Hepatocyte (in vitro differentiated cells): ENCODE results near the gene SIK3. TPM values are rescaled to one million over a fixed set of nuclear protein-coding genes. Genes with fewer than 3 reads are reported as not detected.
"Not testable (repeated sequence)": the region's sequence is repeated elsewhere in the genome, so short reads cannot be mapped to it uniquely, and the experiment has no call there.

ENCODE experiments used
- DNase-seq: peaks from one replicate; pipeline ENCODE4 v3.0.0-alpha.2; 2016; ENCODE audit warnings: low spot score
- H2AFZ ChIP-seq: fragments of 200-600 bp; sonication (generic); 2 replicates; pipeline ENCODE4 v1.6.0; 2016; ENCODE audit warnings: antibody characterized with exemption, mild to moderate bottlenecking
- H3K27ac ChIP-seq: fragments of 200-600 bp; sonication (generic); 2 replicates; pipeline ENCODE4 v1.5.1; 2016; ENCODE audit warnings: mild to moderate bottlenecking
- H3K27me3 ChIP-seq: fragments of 200-600 bp; sonication (generic); 2 replicates; pipeline ENCODE4 v1.6.1; 2016
- H3K36me3 ChIP-seq: fragments of 200-600 bp; sonication (generic); replicated peaks from 2 replicates; pipeline ENCODE4 v1.5.1; 2016; ENCODE audit warnings: low read depth; ENCODE audit not compliant: insufficient read depth
- H3K4me1 ChIP-seq: fragments of 200-600 bp; sonication (generic); 2 replicates; pipeline ENCODE4 v1.5.1; 2016; ENCODE audit warnings: mild to moderate bottlenecking, moderate library complexity; ENCODE audit not compliant: insufficient read depth
- H3K4me2 ChIP-seq: fragments of 200-600 bp; sonication (generic); 2 replicates; pipeline ENCODE4 v1.6.0; 2016
- H3K4me3 ChIP-seq: fragments of 200-600 bp; sonication (generic); 2 replicates; pipeline ENCODE4 v1.5.1; 2016; ENCODE audit warnings: mild to moderate bottlenecking
- H3K79me2 ChIP-seq: fragments of 200-600 bp; sonication (generic); 2 replicates; pipeline ENCODE4 v1.6.0; 2017; ENCODE audit warnings: mild to moderate bottlenecking
- H3K9me2 ChIP-seq: fragments of 200-600 bp; sonication (generic); replicated peaks from 2 replicates; pipeline ENCODE4 v1.6.0; 2017; ENCODE audit warnings: mild to moderate bottlenecking; ENCODE audit not compliant: insufficient read depth
- H3K9me3 ChIP-seq: fragments of 200-600 bp; sonication (generic); 2 replicates; pipeline ENCODE4 v1.5.1; 2016; ENCODE audit warnings: low read depth, mild to moderate bottlenecking
- H4K20me1 ChIP-seq: fragments of 200-600 bp; sonication (generic); 2 replicates; pipeline ENCODE4 v1.6.0; 2016; ENCODE audit warnings: mild to moderate bottlenecking; ENCODE audit not compliant: insufficient read depth, poor library complexity, severe bottlenecking
- EZH2 ChIP-seq: fragments of 200-600 bp; sonication (generic); IDR thresholded peaks from 2 replicates; pipeline ENCODE4 v1.6.1; 2016; ENCODE audit warnings: antibody characterized with exemption, mild to moderate bottlenecking, borderline replicate concordance
- EZH2phosphoT487 ChIP-seq: fragments of 200-600 bp; sonication (generic); IDR thresholded peaks from one replicate; pipeline ENCODE4 v1.6.1; 2018; ENCODE audit warnings: antibody characterized with exemption, mild to moderate bottlenecking, low read depth, moderate library complexity; ENCODE audit not compliant: unreplicated experiment, severe bottlenecking
- WGBS: methylation state at CpG from one replicate; pipeline ENCODE4 v1.1.6; 2016; ENCODE audit warnings: low lambda C conversion rate; ENCODE audit errors: missing lambda C conversion rate; 5-methylcytosine and 5-hydroxymethylcytosine counted together
- polyA plus RNA-seq: library from polyadenylated mRNA; unstranded; fragments of >200 nt; fragmentation: Nextera tagmentation; extraction: Ambion mirVana; gene quantifications from 2 replicates; pipeline ENCODE4 v1.2.1, GENCODE V29; 2016
- total RNA-seq: library from RNA; depleted of rRNA; stranded (reverse); fragments of >200 nt; gene quantifications from 2 replicates; pipeline ENCODE4 v1.2.3, GENCODE V29; 2014
- TF ChIP-seq, protein P1 (sequence below): fragments of 200-600 bp; sonication (generic); IDR thresholded peaks from 2 replicates; pipeline ENCODE4 v1.5.1; 2016; ENCODE audit warnings: antibody characterized with exemption, mild to moderate bottlenecking; ENCODE audit not compliant: poor library complexity

The SIK3 gene
- total and polyA plus RNA-seq, 2 experiments from 2014 or later = 15.8 to 17.7 TPM

DNA sequence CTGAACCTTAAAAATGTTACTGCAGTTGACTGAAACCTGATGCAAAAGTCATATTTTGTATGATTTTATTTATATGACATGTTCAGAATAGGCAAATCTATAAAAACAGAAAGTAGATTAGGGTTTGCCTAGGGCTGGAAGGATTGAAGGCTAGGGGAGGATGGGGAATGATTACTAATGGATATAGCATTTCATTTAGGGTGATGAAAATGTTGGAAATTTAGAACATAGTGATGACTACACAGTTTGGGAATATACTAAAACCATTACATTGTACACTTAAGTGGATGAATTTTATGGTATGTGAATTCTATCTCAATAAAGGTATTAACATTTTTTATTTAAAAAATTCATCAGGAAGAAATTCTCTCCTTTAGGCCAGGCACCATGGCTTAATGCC, 22.9 kb upstream of the SIK3 start:
- Histone ChIP-seq H3K4me2 (no peak overlapping the region), H3K27me3 (no peaks in the 10 kb centered on the region), H4K20me1 (no peaks in the 10 kb centered on the region), H3K79me2 (no peaks in the 10 kb centered on the region), H3K27ac (no peak overlapping the region), H3K9me2 (no peaks in the 10 kb centered on the region), H2AFZ (no peak overlapping the region), H3K4me3 (no peak overlapping the region), H3K9me3 (no peaks in the 10 kb centered on the region), H3K36me3 (no peaks in the 10 kb centered on the region), H3K4me1 (no peaks in the 10 kb centered on the region)
- TF ChIP-seq EZH2phosphoT487 (no peak), EZH2 (no peak)
- TF ChIP-seq, protein P1, sequence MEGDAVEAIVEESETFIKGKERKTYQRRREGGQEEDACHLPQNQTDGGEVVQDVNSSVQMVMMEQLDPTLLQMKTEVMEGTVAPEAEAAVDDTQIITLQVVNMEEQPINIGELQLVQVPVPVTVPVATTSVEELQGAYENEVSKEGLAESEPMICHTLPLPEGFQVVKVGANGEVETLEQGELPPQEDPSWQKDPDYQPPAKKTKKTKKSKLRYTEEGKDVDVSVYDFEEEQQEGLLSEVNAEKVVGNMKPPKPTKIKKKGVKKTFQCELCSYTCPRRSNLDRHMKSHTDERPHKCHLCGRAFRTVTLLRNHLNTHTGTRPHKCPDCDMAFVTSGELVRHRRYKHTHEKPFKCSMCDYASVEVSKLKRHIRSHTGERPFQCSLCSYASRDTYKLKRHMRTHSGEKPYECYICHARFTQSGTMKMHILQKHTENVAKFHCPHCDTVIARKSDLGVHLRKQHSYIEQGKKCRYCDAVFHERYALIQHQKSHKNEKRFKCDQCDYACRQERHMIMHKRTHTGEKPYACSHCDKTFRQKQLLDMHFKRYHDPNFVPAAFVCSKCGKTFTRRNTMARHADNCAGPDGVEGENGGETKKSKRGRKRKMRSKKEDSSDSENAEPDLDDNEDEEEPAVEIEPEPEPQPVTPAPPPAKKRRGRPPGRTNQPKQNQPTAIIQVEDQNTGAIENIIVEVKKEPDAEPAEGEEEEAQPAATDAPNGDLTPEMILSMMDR = no peak
- no peak for DNase-seq

DNA sequence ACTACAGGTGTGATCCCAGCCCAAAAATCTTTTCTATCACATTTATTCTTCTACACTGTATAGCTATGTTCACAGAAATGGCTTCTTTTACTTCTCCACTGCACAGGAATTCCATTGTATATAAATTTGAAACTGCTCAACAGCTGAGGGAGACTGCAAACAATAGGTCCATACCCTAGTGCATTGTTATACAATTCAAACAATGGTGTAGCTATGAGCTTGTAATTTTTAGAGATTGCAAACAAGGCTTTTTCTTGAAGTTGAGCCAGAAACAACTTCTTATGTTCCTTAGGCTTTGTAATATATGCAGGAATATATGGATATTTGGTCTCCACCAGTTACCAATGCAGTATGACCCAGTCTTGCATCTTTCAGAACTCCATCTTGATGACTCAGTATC, 19.5 kb upstream of the SIK3 start:
- Histone ChIP-seq H3K27me3 (no peaks in the 10 kb centered on the region), H3K79me2 (no peaks in the 10 kb centered on the region), H3K27ac (no peak overlapping the region), H3K36me3 (no peaks in the 10 kb centered on the region), H3K4me1 (no peaks in the 10 kb centered on the region), H3K4me2 (no peak overlapping the region), H4K20me1 (no peaks in the 10 kb centered on the region), H2AFZ (no peak overlapping the region), H3K9me3 (no peaks in the 10 kb centered on the region), H3K9me2 (no peaks in the 10 kb centered on the region), H3K4me3 (no peak overlapping the region)
- no peak for TF ChIP-seq EZH2
- TF ChIP-seq EZH2phosphoT487 = no peak
- TF ChIP-seq, protein P1 = no peak
- no peak for DNase-seq

DNA sequence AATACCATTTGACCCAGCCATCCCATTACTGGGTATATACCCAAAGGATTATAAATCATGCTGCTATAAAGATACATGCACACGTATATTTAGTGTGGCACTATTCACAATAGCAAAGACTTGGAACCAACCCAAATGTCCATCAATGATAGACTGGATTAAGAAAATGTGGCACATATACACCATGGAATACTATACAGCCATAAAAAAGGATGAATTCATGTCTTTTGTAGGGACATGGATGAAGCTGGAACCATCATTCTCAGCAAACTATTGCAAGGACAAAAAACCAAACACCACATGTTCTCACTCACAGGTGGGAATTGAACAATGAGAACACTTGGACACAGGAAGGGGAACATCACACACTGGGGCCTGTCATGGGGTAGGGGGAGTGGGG, 14.7 kb upstream of the SIK3 start:
- 89% methylated on average over 1 of the region's 1 CpG for WGBS
- H3K4me2 ChIP-seq, H3K79me2 ChIP-seq, H3K9me3 ChIP-seq, H3K9me2 ChIP-seq, H4K20me1 ChIP-seq, H3K4me3 ChIP-seq, H3K4me1 ChIP-seq, H3K36me3 ChIP-seq, DNase-seq, H2AFZ ChIP-seq, H3K27ac ChIP-seq, H3K27me3 ChIP-seq: not testable (repeated sequence)

DNA sequence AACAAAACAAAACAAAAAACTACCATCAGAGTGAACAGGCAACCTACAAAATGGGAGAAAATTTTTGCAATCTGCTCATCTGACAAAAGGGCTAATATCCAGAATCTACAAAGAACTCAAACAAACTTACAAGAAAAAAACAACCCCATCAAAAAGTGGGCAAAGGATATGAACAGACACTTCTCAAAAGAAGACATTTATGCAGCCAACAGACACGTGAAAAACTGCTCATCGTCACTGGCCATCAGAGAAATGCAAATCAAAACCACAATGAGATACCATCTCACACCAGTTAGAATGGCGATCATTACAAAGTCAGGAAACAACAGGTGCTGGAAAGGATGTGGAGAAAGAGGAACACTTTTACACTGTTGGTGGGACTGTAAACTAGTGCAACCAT, 14.3 kb upstream of the SIK3 start:
- not testable (repeated sequence) for H3K4me3 ChIP-seq, H3K4me1 ChIP-seq, H3K9me2 ChIP-seq, H3K27me3 ChIP-seq, H3K27ac ChIP-seq, DNase-seq, H3K9me3 ChIP-seq, H3K36me3 ChIP-seq, H3K79me2 ChIP-seq, H3K4me2 ChIP-seq, H4K20me1 ChIP-seq, H2AFZ ChIP-seq
- 71% methylated on average over 3 of the region's 3 CpGs for WGBS
